Left kidney (tissue), 2 donors: ENCODE results near the gene ULK1. TPM values are rescaled to one million over a fixed set of nuclear protein-coding genes. Genes with fewer than 3 reads are reported as not detected.
"Not testable (repeated sequence)": the region's sequence is repeated elsewhere in the genome, so short reads cannot be mapped to it uniquely, and the experiment has no call there.

Experiments
- DNase-seq: peaks from one replicate; pipeline ENCODE4 v3.0.0-alpha.2; 2013
- polyA plus RNA-seq: library from polyadenylated mRNA; unstranded; fragments of 120-200 nt; gene quantifications from one replicate; pipeline ENCODE4 v1.2.1, GENCODE V29; 2013; ENCODE audit not compliant: insufficient read length

Gene ULK1
- polyA plus RNA-seq, 1 donor = 26.8 TPM

DNA sequence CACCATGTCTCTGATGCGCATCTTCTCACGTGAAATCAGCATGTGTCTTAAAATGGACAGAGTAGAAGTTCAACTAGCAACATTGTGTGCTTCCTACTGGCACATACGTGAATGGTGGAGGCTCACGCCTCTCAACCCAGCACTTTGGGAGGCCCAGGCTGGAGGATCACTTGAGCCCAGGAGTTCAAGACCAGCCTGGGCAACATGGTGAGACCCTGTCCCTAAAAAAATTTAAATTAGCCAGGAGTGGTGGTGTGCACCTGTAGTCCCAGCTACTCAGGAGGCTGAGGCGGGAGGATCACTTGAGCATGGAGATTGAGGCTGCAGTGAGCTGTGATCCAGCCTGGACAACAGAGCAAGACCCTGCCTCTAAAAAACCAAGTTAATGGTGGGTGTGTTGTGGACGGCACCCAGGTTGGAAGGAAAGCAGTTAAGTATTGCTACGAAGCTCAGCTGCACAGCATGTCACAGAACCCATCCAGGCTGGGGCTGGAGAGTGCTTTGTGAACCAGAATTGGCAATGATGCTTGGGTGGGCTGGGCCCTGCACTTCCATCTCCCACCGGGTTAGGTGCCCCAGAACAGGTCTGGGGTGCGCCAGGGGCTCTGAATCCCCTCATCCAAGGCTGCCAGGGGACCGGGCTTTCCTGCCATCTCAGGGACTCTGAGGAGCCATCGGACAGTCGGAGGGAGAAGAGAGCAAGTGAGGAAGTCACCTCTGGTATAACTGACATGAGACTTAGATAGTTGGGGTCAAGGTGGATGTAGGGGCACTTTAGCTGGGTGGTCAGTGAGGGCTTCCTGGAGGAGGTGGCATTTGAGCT lies 33.0 kb upstream of the ULK1 start:
- DNase-seq = no peak

DNA sequence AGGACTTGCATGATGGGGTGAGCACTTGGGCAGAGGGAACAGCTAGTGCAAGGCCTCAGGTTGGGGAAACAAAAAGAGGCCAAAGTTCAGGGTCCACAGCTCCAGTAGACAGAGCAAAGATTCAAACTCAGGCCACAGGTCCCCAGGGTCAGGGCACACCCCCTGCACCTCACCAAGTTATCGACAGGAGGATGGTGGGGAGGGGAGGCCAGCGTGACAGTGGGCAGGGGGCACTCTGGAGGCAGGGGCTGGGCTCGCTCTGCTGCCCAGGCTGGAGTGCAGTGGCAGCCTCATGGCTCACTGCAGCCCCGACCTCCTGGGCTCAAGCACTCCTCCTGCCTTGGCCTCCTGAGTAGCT lies 32.4 kb upstream of the ULK1 start:
- no peak for DNase-seq

DNA sequence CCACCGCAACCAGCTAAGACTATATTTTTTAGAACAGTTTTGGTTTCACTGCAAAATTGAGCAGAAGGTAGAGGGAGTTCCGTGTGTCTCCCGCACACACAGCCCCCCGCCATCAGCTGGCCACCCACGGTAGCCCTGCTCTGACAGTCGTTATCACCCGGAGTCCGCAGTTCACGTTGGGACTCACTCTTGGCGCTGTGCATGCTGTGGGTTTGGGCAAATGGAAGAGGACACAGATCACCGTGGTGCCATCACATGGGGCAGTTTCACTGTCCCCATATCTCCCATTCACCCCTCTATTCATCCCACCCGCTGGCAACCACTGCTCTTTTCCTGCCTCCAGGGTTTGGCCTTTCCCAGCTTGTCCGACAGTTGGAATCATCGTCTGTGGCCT lies 31.8 kb upstream of the ULK1 start:
- no peak for DNase-seq

DNA sequence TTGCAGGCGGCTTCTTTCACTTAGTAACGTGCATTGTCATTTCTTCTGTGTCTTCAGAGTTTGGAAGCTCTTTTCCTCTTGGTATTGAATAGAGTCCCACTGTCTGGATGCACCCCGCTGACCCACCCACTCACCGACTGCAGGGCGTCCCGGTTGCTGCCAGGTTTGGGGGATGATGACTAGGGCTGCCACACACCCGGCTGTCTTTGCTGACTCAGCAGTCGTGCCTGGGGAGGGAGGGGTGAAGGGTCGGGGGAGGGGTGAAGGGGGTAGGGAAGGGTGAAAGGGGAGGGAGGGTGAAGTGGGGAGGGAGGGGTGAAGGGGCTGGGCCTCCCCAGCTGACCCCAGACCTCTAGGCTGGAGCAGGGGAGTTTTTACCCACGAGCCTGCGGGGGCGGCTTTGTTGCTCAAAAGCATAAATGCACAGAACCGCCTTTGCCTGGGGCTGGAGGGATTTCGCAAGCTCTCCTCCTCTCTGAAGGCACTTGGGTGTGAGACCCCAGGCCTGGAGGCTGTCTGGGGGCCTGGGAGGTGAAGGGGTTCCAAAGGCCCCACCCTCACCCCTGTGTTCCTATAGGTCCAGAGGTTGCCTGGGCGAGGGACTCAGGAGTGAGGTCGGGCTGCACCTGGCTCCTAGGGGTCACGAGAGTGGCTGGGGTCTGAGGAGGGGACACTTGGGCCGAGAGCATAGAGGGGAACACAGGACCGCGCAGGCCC lies 31.3 kb upstream of the ULK1 start:
- no peak for DNase-seq

DNA sequence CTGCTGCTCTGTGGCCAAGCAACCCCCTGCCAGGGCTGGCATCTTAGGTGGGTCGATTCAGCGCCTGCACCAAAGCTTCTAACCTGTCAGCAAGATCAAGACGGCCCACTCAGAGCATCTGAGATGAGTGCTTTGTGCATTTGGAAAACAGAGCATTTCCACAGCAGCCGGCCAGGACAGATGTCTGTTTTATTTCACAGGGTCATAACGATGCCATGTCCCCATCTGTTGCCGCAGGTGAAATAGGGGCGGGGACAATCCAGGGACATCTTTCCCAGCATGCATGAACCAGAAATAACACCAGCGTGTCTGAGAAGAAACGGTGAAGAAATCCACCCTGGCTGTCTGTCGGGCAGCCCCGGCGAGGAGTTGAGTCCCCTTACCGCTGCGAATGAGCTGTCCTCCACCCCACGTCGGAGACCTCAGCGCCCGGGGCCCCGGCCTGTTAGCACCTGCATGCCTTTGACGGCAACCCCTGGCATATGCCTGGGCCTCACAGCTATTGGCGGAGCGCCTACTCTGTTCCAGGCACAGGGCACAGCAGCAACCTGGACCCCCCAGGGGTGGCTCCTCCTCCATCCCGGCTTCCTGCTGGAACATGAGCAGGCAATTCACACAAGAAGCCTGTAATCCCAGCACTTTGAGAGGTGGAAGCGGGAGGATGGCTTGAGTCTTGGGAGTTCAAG lies 30.6 kb upstream of the ULK1 start:
- no peak for DNase-seq

DNA sequence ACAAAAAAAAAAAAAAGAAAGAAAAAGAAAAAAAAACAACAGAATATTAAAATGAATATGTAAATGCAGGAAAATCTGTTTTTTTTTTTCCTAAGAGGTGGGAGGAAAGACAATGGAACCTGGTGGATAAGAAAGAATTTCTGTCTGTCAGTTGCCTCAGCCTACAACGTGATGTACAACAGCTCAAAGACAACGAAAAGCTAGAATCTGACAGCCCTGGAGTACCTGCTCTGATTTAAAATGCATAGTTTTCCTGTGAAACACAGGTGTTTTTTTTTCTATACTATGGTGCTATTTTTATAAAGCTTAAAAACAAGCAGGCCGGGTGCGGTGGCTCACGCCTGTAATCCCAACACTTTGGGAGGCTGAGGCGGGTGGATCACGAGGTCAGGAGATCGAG lies 30.0 kb upstream of the ULK1 start:
- DNase-seq = no peak

DNA sequence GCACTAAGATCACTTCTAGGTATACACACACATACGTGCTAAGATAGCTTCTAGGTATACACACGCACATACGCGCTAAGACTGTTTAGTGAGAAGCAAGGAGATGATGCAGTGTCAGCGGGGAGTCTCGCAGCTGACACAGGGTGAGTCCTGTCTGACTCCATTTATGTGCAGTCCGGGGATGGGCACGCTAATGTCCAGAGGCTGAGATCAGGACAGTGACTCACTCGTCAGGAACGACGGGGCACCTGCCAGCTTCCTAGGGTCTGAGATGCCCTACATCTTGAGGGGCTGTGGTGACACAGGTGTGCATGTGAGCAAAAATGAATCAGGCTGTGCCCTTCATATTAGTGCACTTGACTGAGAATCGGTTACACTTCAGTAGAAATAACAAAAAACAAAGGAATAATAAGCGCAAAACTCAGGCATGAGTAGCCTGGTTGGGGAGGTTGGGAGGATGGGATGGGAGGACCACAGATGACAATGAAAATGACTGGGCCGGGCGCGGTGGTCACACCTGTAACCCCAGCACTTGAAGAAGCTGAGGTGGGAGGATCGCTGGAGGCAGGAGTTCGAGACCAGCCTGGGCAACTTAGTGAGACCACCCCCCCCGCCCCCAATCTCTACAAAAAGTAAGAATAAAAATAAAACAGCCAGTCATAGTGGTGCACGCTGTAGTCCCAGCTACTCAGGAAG lies 29.1 kb upstream of the ULK1 start:
- DNase-seq = no peak

DNA sequence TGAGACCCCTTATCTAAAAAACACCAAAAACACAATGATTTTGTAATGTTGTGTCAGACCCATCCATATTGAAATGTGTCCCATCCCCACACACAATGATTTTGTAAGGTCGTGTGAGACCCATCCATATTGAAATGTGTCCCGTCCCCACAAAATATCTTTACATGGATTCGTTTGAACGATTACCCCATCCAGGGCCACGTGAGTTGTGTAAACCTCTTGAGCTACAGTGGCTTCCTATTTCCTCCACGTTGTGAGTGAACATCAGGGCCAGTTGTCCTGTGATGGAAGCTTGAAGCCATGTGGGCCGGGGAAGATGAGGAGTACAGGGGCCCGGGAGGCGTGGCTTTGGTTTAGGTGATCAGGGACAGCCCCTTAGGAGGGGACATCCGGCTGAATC lies 27.0 kb upstream of the ULK1 start:
- DNase-seq = no peak

DNA sequence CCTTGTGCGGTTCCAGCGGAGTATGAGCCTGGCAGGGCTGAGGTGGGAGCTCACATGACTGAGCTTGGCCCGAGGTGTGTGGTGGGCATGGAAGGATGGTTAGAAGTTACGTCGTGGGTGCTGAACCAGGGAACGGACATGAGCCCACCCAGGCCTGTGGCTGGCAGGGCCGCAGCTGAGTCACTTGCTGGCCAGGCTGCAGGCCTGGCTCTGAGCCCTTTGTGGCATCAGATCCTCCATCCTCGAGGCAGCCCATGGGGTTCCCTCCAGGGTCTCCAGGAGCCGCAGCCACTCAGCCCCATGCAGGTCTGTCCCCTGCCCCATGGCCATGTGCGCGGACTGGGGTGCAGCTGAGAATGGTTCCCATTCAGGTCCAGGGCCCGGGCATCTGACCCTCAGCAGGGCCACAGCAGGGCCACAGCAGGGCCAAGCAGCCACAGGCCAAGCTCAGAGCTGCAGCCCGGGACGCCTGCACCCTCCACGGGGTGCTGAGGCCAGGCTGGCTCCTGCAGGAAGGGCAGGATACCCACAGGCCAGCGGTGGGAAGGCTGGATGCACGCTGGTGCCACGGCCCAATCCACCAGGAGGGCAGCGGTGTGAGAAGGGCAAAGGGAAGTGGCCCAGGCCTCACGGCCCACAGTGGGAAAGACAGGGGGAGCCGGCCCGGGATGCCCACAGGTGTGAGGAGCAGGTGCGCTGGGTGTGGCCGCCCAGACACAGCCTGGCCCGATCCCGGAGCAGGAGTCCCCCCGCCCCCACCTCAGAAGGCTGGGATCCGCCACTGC lies 26.3 kb upstream of the ULK1 start:
- no peak for DNase-seq

DNA sequence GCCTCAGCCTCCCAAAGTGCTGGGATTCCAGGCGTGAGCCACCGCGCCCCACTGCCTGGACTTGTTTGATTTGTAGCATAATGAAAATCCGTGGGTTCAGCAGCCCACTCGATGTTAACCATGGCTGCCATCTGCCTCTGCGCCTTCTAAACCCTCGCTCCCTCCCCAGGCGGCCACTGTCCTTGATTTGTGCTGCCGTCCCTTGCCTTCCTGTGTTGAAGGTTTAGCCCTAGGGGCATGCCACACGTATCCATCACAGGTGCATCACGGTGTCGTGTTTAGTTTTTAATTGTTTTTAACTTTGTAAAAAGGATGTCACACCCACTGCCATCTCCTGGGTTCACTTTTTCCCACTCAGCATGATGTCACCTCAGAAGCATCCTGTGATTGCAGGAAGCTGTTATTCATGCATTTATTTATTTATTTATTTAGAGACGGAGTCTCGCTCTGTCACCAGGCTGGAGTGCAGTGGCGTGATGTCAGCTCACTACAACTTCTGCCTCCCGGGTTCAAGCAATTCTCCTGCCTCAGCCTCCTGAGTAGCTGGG lies 24.5 kb upstream of the ULK1 start:
- no peak for DNase-seq

DNA sequence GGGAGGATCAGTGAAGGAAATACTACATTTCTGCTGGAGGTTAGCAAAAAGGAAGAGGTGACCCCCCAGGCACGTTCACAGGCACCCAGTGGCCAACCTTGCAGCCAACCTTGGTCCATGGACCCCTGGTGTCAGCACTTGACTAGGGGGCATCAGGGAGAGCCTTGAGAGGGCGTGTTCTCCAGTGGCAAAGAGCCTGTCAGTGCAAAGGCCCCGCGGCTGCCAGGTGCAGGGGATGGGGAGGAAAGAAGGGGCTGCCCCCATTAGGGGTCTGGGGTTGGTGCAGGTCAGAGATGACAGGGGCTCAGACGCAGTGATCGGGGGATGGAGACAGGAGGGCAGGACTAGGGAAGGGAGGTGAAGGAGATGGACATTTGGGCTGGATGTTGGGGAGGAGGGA lies 22.7 kb upstream of the ULK1 start:
- no peak for DNase-seq

DNA sequence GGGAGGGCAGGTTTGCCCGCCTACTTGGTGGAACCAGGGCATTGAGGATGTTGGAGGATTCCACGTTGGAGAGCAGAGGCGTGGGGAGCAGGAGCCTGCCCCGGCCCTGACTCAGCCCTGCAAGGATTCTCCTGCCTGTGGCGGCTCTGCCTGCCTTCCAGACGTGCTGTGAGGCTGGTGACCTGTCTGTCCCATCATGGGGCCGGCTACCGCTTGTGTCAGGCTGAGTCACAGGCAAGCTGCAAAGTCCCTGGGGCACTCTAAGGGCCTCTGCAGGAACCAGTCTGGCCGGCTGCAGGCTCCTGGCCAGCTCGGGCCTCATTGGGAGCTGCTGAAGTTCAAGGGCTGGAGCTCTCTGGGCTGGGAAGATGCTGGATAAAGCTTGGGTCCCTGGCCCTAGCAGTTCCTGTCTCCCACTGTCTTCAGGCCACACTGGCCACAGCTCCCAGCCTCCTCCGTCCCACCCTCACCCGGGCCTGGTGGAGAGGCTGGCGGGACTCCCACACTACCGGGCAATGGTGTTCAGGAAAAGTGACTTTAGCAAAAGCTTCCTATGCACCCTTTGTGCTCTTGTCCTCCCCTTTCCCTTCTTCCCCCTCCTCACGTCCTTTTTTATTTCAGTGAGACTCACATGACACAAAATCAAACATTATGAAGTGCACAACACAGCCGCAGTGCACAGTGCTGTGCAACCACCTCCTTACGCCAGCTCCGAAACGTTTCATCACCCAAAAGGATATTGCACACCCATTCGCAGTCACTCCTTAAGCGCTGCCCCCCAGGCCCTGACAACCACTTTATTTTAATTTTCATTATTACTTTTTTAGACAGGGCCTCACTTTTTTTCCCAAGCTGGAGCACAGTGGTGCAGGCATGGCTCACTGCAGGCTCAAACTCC lies 22.0 kb upstream of the ULK1 start:
- DNase-seq = no peak

DNA sequence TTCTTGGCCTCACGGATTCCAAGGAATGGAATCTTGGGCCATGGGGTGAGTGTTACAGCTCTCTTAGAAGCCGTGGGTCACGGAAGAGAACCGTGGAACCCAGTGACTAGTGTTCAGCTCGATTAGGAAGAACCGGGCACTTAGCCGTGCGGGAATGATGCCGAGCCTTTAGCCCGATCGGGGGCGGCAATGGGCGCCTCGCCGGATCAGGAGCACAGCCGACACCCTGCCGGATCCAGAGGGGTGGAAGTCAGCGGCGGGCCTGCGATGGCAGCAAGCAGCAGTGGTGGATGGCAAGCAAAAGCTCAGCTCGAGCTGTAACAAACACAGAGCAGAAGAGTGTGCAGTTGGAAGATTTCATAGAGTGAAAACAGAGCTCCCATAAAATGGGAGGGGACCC lies 21.1 kb upstream of the ULK1 start:
- DNase-seq = no peak

DNA sequence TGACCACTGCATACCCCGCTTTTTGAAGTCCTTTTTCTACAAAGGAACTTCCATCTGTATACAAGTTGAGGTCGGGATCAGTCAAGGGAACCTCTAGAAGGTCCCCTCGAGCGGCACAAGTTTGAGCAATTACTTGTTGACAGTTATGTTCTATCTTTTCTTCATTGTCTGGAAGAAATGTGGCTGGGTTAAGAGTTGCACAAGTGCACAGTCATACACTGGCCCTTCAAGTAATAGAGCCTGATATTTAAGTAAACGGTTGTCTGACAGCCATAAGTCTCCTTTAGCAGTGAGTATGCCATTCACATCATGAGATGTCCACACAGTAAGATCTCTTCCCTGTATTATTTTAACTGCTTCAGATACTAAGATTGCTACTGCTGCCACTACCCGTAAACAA lies 19.4 kb upstream of the ULK1 start:
- not testable (repeated sequence) for DNase-seq

DNA sequence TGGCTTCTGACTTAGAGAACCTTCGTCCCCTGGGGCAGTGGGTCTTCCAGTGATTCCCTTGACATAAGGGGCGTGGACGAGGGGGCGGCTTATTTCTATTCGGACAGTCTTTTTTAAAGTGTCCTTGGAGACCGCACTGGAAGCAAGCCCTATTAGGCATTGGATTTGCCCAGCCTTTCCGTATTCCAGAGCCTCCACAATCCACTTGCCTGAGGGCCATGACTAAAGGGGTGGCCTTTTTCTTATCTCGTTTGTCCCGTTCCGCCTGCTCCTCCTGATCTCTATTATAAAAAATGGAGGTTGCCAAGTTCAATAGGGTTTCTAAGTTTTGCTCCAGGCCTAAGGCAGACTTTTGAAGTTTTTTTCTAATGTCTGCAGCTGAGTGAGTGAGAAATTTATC lies 17.2 kb upstream of the ULK1 start:
- DNase-seq = not testable (repeated sequence)

DNA sequence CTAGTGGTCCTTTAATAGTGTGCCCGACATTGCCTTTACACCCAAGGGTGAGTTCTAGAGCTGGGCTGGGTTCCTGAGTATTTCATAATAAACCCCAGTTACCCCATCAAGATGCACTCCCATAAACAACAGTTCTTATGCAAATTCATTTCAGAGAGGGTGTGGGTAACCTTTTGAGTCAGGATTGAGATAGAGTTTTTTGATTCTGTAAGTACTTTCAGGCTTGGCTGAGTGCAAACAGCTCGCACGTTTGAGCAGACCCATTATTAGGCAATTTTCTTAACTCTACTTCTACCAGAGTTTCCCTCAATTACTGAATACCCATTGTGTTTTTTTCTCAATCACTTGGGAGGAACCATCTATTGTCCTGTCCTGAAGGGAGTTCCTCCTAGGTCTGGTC lies 16.0 kb upstream of the ULK1 start:
- DNase-seq = not testable (repeated sequence)

DNA sequence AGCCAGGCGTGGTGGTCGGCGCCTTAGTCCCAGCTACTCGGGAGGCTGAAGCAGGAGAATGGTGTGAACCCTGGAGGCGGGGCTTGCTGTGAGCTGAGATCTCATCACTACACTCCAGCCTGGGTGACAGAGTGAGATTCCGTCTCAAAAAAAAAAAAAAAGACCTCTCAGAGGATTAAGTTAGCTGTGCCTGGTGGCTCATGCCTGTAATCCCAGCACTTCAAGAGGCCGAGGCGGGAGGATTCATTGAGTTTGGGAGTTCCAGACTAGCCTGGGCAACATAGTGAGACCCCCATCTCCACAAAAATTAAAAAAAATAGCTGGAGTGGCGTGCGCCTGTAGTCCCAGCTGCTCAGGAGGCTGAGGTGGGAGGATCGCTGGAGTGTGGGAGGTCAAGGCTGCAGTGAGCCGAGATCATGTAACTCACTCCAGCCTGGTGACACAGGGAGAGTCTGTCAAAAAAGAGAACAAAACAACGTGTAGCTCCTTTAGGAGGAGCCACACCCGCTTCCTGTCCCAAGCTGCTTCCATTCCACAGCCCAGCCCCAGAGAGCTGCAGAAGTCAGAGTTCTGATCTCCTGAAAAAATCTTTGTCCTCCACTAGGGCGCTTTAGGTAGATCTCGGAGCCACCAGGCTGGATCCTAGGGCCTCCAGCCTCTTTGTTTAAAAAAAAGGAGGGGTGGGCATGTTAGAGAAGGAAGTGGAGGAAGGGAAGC lies 11.5 kb upstream of the ULK1 start:
- DNase-seq = no peak

DNA sequence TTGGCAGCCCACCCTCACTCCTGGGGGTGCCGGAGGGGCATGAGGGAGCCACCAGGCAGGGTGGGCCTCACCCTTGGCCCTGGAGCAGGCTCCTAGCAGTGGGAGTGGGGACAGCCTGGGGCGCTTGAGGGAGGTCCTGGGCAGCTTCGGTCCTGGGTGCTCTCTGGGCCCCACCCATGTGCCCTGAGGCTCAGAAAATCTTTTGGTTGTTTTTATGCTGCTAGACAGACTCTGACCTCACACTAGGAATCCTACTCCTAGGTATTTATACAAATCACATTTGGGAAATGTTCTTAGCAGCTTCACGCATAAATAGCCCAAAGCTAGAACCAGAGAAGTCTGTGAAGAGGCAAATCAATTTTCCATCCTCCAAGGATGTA lies 10.9 kb upstream of the ULK1 start:
- DNase-seq = no peak

DNA sequence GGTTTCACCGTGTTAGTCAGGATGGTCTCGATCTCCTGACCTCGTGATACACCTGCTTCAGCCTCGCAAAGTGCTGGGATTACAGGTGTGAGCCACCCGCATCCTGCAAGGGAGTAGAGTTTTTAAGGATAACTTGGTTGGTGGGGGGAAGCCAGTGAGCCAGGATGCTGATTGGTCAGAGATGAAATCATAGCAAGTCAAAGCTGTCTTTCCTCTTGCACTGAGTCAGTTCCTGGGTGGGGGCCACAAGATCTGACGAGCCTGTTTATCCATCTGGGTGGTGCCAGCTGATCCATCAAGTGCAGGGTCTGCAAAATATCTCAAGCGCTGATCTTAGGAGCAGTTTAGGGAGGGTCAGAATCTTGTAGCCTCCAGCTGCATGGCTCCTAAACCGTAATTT lies 9.3 kb upstream of the ULK1 start:
- DNase-seq = not testable (repeated sequence)

DNA sequence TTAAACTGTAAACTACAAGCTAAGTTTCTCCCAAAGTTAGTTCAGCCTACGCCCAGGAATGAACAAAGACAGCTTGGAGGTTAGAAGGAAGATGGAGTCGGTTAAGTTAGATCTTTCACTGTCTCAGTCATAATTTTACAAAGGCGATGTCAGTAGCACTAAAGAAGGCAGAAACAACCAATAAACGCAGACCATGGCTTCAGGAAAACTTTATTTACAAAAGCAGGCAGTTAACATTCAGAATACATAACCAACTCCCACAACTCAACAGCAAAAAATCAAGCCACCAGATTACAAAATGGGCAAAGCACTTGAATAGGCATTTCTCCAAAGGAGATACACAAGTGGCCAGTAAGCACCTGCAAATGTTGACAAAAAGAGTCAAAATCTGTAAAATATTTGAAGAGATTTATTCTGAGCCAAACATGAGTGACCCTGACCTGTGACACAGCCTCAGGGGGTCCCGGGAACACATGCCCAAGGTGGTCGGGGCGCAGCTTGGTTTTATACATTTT lies 8.8 kb upstream of the ULK1 start:
- DNase-seq = no peak
